ENCODE data around the gene ZYX.

- TF ChIP-seq CTCF (IDR thresholded peaks at IDR 0.05; ENCODE audit: poor library complexity) (peak; percentile 76), EZH2 (IDR thresholded peaks at IDR 0.05; ENCODE audit: borderline replicate concordance) (no peak)
These were observed 35.5 kb downstream of the ZYX start for GRCh38 chr7:143416565-143417149.
